Measurements from ENCODE around the gene ENTPD8.

DNA sequence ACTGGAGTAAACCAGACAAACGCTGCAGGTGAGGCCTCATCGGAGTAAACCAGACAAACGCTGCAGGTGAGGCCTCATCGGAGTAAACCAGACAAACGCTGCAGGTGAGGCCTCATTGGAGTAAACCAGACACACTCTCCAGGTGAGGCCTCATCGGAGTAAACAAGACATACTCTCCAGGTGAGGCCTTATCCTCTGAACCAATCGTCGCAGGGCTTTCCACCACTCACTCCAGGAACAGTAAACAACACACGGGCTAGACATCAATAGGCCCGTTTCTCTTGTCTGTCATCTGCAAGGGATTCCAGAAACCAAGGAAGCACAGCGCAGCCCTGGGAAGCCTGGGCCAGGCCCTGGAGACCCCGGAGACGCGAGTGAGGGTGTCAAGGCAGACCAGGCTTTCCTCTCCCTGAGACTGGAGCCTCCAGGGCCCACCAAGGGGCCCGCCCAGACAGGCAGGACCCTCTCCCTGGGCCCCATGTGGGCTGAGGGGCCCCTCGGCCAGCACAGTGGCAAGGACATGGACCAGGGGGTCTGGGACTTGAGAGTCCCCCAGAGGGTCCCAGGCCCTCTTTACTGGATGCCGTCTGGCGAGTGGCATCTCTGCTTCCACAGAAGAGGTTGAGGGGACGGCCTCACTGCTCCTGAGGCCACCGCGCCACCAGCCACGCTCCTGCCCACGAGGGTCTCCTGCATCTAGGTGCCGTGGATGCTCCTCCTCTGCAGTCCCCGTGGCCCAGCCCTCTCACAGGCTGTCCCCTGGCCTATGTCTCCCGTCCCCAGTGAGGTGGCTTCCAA, 44.4 kb upstream of the ENTPD8 start:
- TF ChIP-seq, protein P1, sequence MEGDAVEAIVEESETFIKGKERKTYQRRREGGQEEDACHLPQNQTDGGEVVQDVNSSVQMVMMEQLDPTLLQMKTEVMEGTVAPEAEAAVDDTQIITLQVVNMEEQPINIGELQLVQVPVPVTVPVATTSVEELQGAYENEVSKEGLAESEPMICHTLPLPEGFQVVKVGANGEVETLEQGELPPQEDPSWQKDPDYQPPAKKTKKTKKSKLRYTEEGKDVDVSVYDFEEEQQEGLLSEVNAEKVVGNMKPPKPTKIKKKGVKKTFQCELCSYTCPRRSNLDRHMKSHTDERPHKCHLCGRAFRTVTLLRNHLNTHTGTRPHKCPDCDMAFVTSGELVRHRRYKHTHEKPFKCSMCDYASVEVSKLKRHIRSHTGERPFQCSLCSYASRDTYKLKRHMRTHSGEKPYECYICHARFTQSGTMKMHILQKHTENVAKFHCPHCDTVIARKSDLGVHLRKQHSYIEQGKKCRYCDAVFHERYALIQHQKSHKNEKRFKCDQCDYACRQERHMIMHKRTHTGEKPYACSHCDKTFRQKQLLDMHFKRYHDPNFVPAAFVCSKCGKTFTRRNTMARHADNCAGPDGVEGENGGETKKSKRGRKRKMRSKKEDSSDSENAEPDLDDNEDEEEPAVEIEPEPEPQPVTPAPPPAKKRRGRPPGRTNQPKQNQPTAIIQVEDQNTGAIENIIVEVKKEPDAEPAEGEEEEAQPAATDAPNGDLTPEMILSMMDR (IDR thresholded peaks at IDR 0.05) = no peak
- no peak for TF ChIP-seq POLR2A (IDR thresholded peaks at IDR 0.05)

All from uterus (tissue), 2 donors.